Measurements from ENCODE around the gene MCTP1. TPM values are rescaled to one million over a fixed set of nuclear protein-coding genes. Genes with fewer than 3 reads are reported as not detected.

The MCTP1 gene
- total and polyA plus RNA-seq, 2 of the 8 experiments (the other 6 are each of a cell fraction or from before 2014, with no cell fraction given) = 0.56 to 3.4 TPM

- TF ChIP-seq, protein P1, sequence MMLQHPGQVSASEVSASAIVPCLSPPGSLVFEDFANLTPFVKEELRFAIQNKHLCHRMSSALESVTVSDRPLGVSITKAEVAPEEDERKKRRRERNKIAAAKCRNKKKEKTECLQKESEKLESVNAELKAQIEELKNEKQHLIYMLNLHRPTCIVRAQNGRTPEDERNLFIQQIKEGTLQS (IDR thresholded peaks at IDR 0.05; ENCODE audit: insufficient read depth, low read depth, low read length) = no peak
- no peak for TF ChIP-seq KDM4A (IDR thresholded peaks at IDR 0.05; ENCODE audit: low read depth, low read length, severe bottlenecking)
Observed at GRCh38 chr5:94775088-94775487, 509.8 kb downstream of the MCTP1 start (continued).

Data from H1 (cell line).